Dedifferentiated amniotic fluid mesenchymal stem cell (primary cell): ENCODE results near the gene DGCR2.

Experiments
- DNase-seq: peaks from one replicate; pipeline ENCODE4 v3.0.0-alpha.2; 2016; ENCODE audit errors: extremely low spot score

The DGCR2 gene

DNA sequence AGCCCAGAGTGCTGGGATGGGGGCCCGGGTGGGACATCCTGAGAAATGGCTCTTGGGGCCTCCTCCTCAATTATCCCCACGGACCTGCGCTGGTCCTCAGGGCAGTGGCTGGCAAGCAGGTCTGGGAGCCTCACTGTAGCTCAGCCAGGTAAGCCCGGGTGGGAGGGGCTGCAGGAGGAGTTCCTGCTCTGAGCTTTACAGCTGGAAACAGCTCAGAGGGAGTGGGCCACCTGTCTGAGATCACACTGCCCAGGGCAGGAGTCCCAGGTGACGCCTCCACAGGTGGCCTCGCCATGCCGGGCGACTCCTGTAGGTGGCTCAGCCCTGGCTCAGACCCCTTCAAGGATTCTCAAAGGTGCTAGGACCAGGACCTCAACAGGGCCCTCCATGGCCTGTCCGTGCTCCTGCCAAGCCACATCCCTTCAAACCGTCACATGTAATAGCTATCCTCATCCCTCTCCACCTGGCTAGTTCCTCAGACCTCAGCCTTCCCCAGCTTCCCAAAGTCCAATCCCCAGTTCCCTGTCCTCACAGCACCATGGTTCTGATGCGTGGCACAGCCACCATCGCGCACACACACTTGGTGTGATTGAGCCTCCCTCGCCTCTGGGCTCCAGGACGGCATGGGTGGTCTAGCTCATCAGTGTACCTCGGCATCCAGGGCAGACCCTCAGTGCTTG lies 5.3 kb upstream of the DGCR2 start:
- DNase-seq = no peak

DNA sequence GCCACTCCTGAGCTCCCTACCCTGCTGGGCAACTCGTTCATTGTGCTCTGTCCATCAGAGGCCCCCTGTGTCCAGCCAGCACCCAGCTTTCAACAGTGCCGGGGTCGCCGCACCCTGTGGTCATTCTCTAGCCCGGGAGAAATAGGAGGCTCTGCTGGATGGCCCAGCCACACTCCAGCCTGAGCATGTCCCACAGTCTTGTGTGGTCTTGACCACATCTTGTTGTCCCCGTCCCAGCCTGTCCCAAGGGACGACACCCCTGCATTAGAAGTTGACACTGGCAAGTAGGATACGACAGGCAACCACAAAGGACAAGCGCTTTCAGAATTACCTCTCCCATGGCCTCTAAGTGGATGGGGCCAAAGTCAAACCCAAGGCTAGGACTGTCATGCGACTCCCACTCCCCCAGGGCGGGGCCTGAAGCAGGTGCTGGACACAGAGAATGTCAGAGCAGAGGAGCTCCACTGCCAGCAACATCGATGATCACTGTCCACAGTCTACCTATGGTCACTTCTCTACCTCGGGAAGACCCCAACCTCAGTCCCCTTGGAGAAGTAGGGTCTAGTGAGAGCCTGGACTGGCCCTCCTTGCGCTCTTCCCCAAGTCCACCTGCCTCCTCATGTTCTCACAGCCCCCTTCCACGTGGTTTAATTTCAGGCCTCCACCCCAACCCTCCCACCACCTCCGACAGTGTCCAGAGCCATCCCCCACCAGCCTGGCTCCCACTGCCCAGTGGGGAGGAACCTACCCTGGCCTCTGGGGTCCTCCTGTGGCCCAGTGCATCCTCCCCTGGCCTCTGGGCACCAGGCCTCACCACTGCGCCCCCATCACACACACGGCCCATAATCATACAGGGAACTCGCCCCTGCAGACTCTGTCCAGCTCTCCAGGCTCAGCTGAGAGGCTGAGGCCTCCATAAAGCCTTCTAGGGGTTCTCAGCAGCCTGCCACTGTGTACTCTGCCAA lies 4.4 kb upstream of the DGCR2 start:
- DNase-seq = no peak

DNA sequence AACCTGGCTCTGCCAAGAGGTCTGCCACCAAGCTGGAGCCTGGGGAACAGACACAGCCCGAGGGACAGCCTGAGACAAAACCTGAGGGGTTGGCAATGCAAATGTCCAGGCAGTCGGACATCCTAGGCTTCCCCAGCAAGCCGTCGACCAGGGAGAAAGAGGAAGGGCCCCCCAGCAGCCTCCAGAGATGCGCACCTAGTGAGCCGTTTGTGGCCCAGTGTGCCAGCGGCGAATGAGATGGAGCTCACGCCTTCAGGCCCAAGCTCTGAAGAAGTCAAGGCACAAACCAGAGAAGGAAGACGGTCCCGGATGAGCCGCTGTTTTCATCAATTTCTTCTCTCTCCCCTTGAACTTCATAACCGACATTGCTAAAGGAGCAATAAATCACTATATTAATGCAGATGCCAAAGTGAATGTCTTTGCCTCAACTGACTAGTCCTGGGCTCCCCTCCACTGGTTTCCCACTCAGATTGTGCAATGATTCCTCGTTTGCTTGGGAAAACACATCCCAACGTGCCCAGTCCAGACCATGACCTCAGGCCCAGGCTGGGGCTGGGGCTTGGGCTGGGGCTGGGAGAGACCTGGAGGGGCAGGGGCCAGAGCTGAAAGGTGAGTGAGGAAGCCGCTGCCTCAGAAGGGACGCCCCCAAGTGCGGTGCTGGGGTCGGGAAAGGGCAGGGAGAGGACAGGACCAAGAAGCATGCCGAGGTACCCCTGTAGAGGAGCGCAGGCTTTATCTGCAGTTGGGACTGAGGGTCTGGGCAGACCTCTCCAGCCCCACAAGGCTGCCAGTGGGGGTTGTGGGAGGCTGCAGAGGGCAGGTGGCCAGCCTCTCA lies 3.5 kb upstream of the DGCR2 start:
- DNase-seq = no peak

DNA sequence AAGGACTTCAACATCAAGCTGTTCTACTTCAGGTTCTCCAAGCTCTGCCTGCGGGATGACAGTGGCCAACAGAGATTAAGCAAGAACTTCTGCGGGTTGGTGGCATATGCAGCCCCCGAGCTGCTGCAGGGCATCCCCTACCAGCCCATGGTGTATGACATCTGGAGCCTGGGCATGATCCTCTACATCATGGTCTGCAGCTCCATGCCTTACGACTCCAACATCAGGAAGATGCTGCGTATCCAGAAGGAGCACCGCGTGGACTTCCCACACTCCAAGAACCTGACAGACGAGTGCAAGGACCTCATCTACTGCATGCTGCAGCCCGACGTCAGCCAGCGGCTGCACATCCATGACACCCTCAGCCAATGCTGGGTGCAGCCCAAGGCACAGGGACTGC lies 2.8 kb upstream of the DGCR2 start:
- DNase-seq = no peak

DNA sequence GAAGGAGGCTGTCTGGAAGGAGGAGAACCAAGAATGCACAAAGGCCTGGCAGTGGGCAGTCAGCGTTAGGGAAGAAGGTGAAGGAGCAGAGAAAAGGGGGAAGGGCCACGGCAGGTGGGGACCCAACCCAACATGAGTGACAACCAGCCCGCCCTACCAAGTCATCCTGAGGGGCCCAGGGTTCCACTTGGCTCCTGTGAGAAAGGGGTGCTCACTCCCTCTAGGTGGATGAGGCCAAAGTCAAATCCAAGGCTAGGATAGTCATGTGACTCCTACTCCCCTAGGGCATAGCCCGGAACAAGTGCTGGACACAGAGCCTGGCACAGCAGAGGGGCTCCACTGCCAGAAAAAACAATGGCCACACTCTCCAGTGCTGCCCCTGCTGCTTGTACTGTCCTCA lies 2.2 kb upstream of the DGCR2 start:
- no peak for DNase-seq

DNA sequence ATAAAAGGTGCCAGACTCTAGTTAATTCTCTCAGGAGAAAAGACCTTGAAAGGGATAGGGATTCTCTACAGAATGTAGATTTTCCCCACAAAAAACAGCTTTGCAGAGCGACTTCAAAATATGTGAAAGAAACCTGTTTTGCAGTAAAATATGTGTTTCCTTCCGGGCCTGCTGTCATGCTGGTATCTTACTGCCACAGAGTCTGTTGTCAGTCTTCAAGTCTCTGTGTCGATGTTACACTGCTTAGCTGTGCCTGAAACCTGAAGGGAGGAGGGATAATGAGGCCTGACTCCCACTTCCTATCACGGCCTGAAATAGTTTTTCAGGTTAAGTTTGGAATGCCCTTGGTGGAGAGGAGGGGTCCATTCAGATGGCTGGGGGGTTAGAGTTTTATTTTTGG lies 1.7 kb upstream of the DGCR2 start:
- DNase-seq = no peak

DNA sequence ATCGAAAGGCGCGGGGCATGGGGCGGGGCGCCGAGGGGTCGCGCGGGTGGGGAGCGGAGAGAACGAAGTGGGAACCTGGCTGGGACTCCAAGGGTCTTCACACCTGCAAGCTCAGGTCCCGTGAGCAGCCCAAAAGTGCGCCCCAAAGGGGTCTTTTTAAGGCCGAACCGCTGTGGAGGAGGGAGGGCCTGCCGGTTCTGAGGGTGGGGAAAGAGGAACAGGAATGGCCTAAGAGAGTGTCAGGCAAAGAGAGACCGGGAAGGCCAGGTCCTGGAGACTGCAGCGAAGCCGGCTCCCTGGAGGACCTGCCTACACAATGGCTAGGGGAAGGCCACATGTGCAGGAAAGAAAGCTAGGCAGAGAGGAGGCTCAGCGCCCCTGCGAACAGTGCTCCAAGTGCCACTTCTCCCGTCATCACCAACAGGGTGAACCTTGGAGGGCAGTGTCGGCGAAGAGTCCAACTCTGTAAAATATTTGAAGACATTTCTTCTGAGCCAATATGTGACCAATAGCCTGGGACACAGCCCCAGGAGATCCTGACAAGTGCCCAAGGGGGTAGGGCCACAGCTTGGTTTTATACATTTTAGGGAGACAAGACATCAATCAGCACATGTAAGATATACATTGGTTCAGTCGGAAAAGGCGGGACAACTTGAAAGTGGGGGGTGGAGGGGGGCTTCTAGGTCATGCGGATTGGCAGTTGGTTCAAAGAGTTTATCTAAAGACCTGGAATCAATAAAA lies 710 bp upstream of the DGCR2 start:
- no peak for DNase-seq

DNA sequence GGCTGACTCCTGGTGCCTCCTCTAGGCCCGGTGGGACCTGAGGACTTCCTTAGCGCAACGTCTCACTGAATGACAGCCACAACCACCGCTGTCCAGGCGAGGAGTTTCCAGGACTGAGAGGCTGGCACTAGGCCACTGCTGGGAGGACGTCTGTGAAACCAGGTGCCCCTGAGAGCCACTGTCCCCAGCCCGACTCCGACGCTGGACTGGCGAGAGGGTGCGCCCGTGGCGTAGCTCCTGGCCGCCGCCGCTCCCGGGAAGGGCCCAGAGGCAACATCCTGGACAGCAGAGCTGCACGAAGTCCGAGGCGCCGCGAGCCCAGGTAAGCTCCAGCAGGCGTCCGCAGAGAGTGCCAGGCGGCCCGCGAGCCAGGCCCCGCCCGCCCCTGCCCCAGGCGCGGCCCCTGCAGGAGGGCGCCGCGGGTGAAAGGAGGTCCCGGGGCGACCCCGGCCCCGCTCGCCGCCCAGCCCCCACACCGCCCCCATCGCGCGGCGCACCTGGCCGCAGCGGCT lies 525 bp downstream of the DGCR2 start:
- no peak for DNase-seq

DNA sequence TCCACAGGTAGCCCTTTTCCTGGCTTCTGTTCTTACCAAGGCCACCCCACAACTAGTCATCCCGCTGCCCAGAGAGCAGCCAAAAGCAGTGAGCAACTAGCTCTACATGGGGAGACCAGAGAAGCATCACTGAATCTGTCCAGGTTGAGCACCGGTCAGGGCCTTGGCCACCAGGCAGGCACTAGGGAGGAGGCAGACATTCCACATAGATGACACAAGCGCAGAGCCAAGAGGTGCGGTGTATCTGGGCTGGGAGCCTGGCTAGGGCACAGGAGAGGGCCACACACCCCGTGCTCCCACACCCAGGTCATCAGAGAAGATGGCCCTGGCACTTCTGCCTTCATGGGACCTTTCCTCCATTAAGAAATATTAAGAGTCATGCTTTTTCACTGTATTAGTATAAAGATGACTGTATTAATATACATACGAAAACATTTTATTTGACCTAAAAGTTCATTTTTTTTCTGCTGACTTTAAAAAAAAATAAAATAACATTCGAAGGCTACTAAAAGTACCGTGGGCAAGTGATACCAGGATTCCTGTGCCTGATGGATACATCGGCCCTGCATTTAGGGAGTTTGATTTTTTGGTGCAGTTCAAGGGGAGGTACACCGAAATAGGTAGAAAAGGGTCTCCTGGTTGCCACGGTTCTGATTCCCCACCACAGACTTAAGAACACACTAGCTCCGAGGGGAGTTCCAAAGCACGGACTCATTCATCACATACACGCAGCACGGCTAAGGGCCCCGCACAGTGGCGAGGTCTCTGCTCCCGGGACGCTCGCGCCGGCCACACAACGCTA lies 1.2 kb downstream of the DGCR2 start:
- DNase-seq = no peak

DNA sequence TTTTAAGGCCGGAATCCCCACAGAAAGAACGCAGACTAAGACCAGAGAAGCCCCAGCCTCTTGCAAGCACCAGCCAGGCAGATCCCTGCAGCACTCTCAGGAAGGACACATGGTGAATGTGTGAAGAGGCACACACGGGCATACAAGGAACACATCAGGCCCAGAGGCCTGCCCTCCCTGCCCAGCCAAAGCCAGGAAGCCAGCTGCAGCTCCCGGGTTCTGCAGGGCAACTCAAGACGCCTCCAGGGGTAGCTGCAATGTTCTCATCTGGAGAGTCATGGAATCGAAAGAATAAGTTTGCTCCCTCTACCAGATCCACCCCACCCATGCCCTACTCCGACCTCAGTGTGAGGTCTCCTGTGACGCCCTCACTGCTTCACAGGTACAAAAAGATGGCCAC lies 2.3 kb downstream of the DGCR2 start:
- DNase-seq = no peak

DNA sequence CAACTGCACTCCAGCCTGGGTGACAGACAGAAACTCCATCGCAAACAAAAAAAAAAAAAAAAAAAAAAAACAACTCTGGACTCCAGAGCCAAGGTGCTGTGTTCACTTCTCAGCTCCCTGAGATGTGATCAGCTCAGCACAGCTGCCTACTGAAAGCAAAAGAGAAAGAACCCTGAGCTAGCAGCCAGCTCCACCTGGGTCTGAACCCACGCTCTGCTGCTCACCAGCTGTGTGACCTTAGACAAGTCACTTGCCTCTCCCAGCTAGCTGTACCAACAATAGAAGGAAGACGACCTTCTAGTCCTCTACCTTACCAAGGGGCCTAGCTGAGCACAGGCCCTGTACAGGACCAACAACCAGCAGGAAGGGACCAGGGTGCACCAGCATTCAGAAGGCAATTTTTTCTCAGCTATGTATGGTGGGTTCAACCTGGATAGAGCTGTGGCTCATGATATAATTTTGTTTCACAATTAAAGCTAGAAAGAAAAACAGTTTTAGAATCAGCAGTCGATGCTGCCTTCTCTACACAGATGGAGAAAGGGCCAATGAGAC lies 3.8 kb downstream of the DGCR2 start:
- no peak for DNase-seq

DNA sequence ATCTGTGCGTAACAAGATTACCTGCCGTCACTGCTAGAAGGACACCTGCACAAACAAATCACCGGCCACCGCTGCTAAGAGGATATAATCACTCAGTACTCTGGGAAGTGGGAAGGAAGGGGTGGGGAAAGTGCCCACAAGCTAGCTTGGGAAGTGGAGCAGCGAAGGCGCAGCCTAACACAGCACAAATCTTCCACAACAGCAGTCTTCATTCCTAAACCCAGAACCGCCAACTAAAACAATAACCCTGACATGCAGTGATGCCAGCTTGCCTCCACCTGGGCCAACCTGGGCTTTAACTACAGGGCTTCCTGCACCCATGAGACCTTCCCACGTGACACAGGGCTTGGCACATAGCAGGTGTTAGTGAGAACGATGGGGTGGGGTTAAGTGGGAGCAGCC lies 5.1 kb downstream of the DGCR2 start:
- DNase-seq = no peak

DNA sequence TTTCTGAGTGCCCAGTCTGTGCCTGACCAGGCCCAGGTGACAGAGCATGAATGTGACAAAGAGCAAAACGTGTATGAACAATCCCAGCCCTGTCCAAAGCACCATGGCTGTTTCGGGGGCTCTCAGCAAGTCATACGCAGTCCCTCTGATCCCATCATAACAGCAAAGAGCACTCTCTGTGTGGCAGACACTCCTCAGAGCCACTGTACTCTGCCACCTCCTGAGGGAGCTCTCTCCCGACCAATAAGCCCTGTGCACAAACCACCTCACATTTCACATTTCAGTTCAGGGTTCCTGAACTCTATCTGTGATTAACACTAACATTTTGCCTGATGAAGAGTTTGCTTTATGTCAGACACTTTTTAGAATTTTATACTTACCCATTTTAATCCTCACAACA lies 6.6 kb downstream of the DGCR2 start:
- DNase-seq = no peak

DNA sequence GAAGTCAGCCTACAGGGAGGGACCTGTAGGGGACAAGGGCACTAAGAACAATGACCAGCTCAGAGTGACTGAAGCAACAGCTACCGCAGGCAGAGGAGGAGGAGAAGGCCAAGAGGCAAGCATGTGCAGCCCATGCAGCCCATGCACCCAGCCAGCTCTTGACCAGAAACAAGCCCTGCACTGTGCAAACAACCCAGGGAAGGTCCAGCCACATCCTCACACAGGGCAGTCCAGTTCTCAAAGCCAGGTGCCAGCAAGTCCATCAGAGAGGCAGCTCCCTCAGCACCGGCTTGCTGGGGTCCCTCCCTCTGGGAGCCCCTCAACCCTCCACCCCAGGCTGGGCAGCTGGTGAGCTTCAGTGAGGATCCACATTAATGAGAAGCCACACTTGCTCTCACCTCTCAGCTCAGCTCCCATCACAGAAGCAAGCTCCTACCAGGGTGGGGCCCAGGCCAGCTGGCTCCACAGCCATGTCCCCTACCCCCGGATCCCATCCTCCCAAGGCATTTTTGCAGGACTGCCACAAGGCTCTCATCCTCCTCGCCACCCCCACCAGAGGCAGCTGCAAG lies 7.1 kb downstream of the DGCR2 start:
- DNase-seq = no peak

DNA sequence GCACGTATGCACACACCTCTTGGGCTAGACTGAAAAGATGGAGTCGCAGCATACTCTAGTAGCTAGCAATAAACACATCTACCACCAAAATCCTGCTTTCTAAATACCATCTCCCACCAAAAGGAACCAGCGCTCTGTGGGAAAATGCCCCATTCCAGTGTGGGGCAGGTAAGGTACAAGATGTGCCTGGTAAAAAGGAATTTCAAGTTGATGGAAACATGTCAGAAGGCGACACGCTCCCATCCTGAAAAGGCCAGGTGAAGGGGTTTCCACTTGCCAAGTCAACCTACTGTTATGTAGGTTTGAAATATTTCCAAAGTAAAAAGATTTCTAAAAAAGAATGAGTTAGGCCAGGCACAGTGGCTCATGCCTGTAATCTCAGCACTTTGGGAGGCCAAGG lies 8.8 kb downstream of the DGCR2 start:
- DNase-seq = no peak

DNA sequence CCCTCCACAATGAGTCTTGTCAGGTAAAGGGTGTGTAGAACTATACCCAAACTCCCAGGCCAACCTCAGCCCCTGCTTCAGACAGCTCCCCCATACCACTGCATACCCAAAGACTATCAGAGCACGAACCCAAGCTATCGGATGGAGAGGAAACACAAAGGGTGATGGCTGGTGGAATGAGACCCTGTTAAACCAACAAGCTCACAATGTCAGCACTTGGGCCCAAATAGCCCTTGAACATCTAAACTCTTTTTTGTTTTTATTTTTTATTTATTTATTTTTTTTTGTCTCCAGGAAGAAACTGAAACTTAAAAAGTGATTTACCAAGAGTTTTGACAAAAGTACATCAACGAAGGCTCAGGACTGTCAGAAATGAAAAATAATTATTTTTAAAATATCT lies 10.6 kb downstream of the DGCR2 start:
- DNase-seq = no peak

DNA sequence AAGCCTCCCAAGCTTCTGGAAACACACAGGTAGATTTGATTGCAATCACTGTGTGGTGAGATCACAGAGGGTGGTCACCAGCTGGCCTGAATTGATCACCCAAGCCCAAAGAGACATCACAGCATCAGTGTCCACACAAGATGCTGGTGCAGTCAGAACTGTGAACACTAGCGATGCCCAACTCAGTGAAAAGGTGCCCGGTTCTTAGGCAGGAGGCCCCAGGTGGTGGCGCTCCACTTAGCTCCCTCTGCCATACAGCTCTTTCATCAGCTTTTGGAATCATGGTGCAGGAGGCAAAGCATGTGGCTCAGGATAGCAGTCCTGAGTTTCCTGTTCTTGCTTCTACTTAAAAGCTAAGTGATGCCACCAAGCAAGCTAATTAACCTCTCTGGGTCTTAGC lies 11.1 kb downstream of the DGCR2 start:
- DNase-seq = no peak

DNA sequence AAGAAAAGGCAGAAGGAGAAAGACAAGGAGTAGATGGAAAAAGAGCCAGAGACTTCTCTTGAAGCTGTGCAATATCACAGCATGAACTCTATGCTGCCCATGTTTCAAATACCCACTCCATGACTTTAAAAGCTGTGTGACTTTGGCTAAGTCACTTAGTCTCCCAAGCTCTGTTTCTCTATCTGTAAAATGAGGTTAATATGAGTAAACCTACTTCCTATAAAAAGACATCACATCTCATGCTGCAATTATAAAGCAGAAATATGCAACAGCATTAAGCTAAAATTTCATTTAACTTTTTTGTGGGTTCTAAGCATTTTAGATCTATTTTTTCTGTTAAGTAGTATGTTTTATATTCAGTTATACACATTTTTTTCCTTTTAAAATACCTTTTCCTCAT lies 11.6 kb downstream of the DGCR2 start:
- DNase-seq = no peak

DNA sequence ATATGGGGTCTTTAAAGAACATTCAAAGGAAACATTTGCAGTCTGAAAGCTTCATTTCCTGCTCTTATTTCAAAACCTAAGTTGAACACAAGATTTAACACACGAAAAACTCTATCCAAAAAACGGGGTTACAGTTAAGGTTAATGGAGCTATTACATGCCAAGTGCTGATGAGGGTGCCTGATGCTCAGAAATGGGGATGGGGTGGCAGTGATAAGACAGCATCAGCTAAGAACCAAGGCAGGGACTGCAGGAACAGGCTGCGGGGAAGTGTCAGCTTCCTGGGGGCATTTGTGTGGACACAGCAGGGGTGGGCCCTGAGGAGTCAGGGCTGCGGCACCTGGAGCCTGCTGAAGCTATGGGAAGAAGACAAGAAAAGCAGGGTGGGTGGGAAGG lies 12.2 kb downstream of the DGCR2 start:
- DNase-seq = no peak
